Lower leg skin (tissue), 3 donors: ENCODE measurements around the gene CZIB.
"Not testable (repeated sequence)": the region's sequence is repeated elsewhere in the genome, so short reads cannot be mapped to it uniquely, and the experiment has no call there.

ENCODE experiments used
- CTCF ChIP-seq, 3 donors: fragments of 450-650 bp; IDR thresholded peaks; one replicate each; pipeline ENCODE4 v1.5.1; 2016; ENCODE audit warnings: antibody characterized with exemption in 3 of 3, mild to moderate bottlenecking in 3 of 3, moderate library complexity in 2 of 3
- POLR2A ChIP-seq, 2 donors: fragments of 450-650 bp; IDR thresholded peaks; one replicate each; pipeline ENCODE4 v1.6.1; 2016 to 2017; ENCODE audit warnings: antibody characterized with exemption in 2 of 2, mild to moderate bottlenecking in 1 of 2, moderate library complexity in 1 of 2

- TF ChIP-seq CTCF, POLR2A (IDR thresholded peaks at IDR 0.05): not testable (repeated sequence)
These were observed 14.9 kb downstream of the CZIB start for GRCh38 chr1:53205496-53205895.
